NT2/D1 (cell line): ENCODE measurements around the gene LSS.

Experiments used
- YY1 ChIP-seq: IDR thresholded peaks from 2 replicates; pipeline ENCODE4 v1.6.1; 2011; ENCODE audit not compliant: insufficient read length, insufficient read depth
- ZNF274 ChIP-seq: IDR thresholded peaks from 2 replicates; pipeline ENCODE4 v1.6.1; 2011; ENCODE audit warnings: mild to moderate bottlenecking, low read depth, low read length

DNA sequence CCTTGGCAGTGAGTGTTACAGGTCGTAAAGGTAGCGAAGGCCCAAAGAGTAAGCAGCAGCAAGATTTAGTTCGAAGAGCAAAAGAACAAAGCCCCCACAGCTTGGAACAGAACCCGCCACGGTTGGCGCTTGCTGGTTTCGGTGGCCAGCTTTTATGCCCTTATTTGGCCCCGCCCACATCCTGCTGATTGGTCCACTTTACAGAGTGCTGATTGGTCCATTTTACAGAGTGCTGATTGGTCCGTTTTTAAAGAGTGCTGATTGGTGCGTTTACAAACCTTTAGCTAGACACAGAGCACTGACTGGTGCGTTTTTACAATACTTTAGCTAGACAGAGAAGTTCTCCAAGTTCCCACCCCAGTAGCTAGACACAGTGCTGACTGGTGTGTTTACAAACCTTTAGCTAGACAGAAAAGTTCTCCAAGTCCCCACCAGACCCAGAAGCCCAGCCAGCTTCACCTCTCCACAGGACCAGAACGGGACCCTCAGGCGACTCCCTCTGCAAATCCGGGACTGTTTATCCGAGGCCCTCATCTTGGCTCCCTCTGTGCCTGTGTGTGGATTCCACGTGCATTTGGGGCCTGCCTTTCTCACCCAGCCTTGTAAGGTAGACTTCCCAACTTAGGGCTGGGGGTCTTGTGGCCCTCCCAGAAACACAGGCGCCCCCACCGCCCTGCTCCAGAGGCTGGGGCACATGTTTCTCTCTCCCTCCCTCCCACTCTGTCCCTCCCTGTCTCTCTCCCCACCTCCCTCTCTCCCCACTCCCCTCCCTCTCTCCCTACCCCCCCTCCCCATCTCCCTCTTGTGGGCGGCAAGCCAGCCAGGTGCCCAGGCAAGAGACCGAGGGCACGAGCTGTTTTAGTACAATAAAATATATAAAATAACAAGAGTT, 85.7 kb downstream of the LSS start:
- no peak for TF ChIP-seq ZNF274
- TF ChIP-seq YY1, result no peak
